ENCODE measurements around the gene PRIMA1. TPM values are rescaled to one million over a fixed set of nuclear protein-coding genes. Genes with fewer than 3 reads are reported as not detected.

PRIMA1 gene
- total RNA-seq, 1 donor from 2014 or later = not detected

GRCh38 chr14:93780813-93781400, 7.4 kb downstream of the PRIMA1 start:
- Mint-ChIP-seq H3K27ac (no peak overlapping the region), H3K4me3 (no peak overlapping the region), H3K36me3 (ENCODE audit: low read depth) (no peaks in the 10 kb centered on the region), H3K4me1 (no peaks in the 10 kb centered on the region), H3K27me3 (peaks cover 12% of the 10 kb centered on the region), H3K9me3 (no peaks in the 10 kb centered on the region)
- no peak for TF ChIP-seq CTCF (IDR thresholded peaks at IDR 0.05)
- ChIA-PET CTCF (no interaction called here), POLR2A (no interaction called here)
- no peak for ATAC-seq (ENCODE audit: low read depth)
- DNase-seq = no peak
- intact Hi-C loops (cut with micrococcal nuclease) = no loop called here

- DNase-seq (no peak), ATAC-seq (ENCODE audit: low read depth) (no peak)
- Mint-ChIP-seq H3K9me3 (no peaks in the 10 kb centered on the region), H3K4me1 (no peaks in the 10 kb centered on the region), H3K27me3 (peaks cover 3% of the 10 kb centered on the region), H3K27ac (no peak overlapping the region), H3K4me3 (no peak overlapping the region), H3K36me3 (ENCODE audit: low read depth) (no peaks in the 10 kb centered on the region)
- ChIA-PET CTCF (no interaction called here), POLR2A (no interaction called here)
- TF ChIP-seq CTCF (IDR thresholded peaks at IDR 0.05) = no peak
- intact Hi-C loops (cut with micrococcal nuclease) = no loop called here
Observed at GRCh38 chr14:93778856-93779629, 9.2 kb downstream of the PRIMA1 start.

- H3K27ac Mint-ChIP-seq = no peak overlapping the region
- intact Hi-C loops (cut with micrococcal nuclease) = no loop called here
Observed at GRCh38 chr14:93778453-93778852, 9.8 kb downstream of the PRIMA1 start.

GRCh38 chr14:93775744-93776143, 12.5 kb downstream of the PRIMA1 start:
- Mint-ChIP-seq H3K27me3 (no peaks in the 10 kb centered on the region), H3K9me3 (peaks cover 5% of the 10 kb centered on the region), H3K27ac (no peak overlapping the region), H3K36me3 (ENCODE audit: low read depth) (no peaks in the 10 kb centered on the region), H3K4me1 (no peaks in the 10 kb centered on the region), H3K4me3 (no peak overlapping the region)
- no peak for DNase-seq
- POLR2A ChIA-PET = no interaction called here
- ATAC-seq (ENCODE audit: low read depth) = no peak
- CTCF ChIA-PET = no interaction called here
- intact Hi-C loops (cut with micrococcal nuclease) = no loop called here
- no peak for TF ChIP-seq CTCF (IDR thresholded peaks at IDR 0.05)

More at GRCh38 chr14:93778453-93778852, 9.8 kb downstream of the PRIMA1 start:
- Mint-ChIP-seq H3K9me3 (no peaks in the 10 kb centered on the region), H3K27me3 (no peaks in the 10 kb centered on the region), H3K4me3 (no peak overlapping the region), H3K4me1 (no peaks in the 10 kb centered on the region), H3K36me3 (ENCODE audit: low read depth) (no peaks in the 10 kb centered on the region)
- no peak for ATAC-seq (ENCODE audit: low read depth)
- no peak for TF ChIP-seq CTCF (IDR thresholded peaks at IDR 0.05)
- DNase-seq = no peak
- ChIA-PET CTCF (no interaction called here), POLR2A (no interaction called here)

GRCh38 chr14:93775158-93775557, 13.1 kb downstream of the PRIMA1 start:
- ChIA-PET CTCF (no interaction called here), POLR2A (no interaction called here)
- peaks cover 5% of the 10 kb centered on the region for H3K9me3 Mint-ChIP-seq
- no peak overlapping the region for H3K27ac Mint-ChIP-seq
- no peak overlapping the region for H3K4me3 Mint-ChIP-seq
- H3K36me3 Mint-ChIP-seq (ENCODE audit: low read depth) = no peaks in the 10 kb centered on the region
- TF ChIP-seq CTCF (IDR thresholded peaks at IDR 0.05) = no peak
- DNase-seq = no peak
- ATAC-seq (ENCODE audit: low read depth) = no peak
- H3K27me3 Mint-ChIP-seq = no peaks in the 10 kb centered on the region
- intact Hi-C loops (cut with micrococcal nuclease) = no loop called here
- no peaks in the 10 kb centered on the region for H3K4me1 Mint-ChIP-seq
